Renal pelvis (tissue), 4 donors: ENCODE data around the gene BAHCC1. TPM values are rescaled to one million over a fixed set of nuclear protein-coding genes. Genes with fewer than 3 reads are reported as not detected.
A peak's percentile ranks its signal among the peaks of the same experiment; 100 is the strongest.

ENCODE experiments used
- DNase-seq: peaks from one replicate; pipeline ENCODE4 v3.0.0-alpha.2; 2013
- polyA plus RNA-seq, 3 donors: library from polyadenylated mRNA; unstranded; fragments of 120-200 nt; gene quantifications; one replicate each; pipeline ENCODE4 v1.2.1, GENCODE V29; 2013; ENCODE audit not compliant: insufficient read length in 3 of 3

BAHCC1 gene
- polyA plus RNA-seq, 3 donors = 21.2 to 33.0 (median 24.5) TPM

DNA sequence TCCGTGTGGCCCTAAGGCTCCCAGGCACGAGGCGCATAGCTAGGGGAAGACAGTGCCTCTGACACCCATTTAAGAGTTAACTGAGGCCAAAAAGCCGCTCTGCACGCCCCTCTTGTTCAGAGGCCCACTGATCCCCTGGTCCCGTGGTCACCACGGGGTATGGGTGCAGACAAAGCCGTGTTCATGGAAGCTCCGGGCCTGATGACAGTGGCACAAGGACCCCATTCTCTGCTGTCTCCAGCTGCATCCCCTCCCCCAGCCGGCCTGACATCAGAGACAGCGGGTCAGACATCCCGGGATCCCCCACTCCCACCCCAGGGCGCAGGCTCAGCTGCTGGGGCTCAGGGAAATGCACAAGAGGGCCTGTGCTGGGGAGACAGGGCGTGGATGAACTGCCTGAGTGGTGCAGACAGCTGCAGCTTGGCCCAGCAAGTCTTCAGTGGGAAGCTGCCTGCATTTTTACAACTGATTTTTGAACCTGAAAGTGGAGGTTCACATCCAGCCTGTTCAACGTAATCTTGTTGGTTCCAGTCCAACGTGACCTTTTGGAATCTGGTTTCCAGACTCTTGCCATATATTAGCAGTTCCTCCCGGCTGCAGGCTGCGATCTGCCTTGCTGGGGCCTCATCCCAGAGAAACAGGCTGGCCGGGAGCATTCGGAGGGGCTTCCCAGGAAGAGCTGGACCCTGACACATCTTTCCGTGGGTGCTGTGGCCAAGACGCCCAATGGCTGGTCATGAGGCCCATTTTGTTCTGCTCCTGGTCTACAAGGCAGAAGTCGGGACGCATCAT lies 9.7 kb upstream of the BAHCC1 start:
- DNase-seq = no peak

DNA sequence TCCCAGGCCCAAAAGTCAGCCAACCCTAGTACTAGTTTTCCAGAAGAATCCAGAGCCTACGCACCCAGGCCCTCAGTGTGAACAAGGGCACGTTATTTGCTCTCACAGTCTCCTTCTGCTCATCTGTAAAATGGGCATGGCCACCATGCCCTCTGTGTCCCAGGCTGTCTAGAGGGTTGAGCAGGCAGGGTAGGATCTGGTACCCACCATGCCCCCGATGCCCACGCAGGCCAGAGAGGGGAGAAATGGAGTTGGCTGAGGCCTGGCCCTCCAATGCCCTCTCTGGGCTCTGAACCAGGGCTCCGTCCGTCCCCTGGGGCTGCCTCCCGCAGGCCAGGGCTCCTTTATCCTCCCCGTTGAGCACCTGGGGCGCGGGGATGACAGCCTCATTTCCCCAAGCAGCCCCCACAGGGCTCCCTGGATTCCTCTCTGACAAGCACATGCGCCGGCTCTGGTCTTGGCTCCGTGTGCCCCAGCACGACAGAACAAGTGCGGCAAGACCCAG lies 9.1 kb upstream of the BAHCC1 start:
- no peak for DNase-seq

GRCh38 chr17:81386646-81387099 lies 8.6 kb upstream of the BAHCC1 start:
- DNase-seq = no peak

DNA sequence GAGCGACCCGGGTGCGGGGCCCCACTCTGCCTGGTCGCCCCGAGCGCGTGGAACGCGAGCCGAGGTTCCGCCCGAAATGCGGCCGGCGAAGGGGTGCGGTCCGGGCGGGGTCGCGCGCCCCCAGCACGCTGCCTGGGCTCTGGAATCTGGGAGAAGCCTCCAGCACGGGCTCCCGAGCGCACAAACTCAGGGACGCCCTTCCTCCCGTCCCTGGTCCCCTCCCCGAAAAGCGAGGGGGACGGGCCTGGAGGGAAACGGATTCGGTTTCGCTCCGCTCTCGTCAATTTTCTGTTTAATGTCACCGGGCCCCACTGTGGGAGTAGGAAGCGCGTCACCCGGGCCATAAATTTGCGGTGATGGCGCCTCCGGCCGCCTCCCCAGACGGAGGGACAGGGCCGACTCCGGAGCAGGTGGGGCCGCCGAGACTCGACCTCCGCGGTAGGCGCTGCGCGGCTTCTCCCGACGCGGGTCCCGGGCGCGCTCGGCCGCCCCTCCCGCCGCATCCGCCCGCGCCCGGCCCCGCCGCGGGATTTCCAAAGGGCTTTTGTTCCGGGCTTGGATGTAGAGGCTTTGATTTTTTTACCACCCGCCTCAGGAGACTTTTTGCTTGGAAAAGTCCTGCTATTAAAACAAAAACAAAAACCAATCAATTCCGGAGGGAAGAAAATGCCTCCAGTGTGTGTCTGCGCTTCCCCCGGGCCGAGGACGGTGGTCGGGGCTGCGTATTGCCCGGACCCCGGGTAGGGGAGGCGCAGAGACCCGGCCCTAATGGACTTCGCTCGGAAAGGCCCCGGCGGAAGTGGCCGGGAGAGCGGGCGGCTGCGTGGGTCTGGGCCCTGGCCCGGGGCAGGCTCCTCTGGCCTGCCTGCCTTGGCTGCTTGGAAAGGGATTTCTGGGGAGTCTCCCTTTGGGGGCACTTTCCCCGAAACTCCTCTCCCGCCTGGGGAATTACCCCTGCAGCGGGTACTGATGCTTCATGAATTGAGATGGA lies 7.9 kb upstream of the BAHCC1 start:
- DNase-seq = peak; percentile 94

GRCh38 chr17:81388091-81388611 lies 7.1 kb upstream of the BAHCC1 start:
- no peak for DNase-seq

- DNase-seq = no peak
These were observed 6.5 kb upstream of the BAHCC1 start for GRCh38 chr17:81388612-81389367.

DNA sequence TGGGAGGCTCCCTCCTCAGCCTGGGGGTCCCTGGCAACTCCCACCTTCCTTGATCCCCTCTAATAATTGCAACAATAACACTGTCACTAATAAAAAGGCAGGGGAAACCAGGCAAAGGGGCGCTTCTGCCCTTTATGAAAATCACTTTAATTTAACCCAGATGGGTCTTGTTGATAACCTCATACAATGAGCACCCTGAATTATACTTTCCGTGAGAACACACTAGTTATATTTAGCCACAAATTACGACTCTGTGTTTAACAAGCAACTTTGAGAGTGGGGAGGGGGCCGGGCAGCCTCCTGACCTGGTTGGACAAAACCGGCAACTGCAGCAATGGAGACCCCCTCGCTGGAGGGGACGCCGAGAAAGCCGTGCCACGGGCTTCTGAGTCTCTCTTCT lies 5.7 kb upstream of the BAHCC1 start:
- DNase-seq = no peak

DNA sequence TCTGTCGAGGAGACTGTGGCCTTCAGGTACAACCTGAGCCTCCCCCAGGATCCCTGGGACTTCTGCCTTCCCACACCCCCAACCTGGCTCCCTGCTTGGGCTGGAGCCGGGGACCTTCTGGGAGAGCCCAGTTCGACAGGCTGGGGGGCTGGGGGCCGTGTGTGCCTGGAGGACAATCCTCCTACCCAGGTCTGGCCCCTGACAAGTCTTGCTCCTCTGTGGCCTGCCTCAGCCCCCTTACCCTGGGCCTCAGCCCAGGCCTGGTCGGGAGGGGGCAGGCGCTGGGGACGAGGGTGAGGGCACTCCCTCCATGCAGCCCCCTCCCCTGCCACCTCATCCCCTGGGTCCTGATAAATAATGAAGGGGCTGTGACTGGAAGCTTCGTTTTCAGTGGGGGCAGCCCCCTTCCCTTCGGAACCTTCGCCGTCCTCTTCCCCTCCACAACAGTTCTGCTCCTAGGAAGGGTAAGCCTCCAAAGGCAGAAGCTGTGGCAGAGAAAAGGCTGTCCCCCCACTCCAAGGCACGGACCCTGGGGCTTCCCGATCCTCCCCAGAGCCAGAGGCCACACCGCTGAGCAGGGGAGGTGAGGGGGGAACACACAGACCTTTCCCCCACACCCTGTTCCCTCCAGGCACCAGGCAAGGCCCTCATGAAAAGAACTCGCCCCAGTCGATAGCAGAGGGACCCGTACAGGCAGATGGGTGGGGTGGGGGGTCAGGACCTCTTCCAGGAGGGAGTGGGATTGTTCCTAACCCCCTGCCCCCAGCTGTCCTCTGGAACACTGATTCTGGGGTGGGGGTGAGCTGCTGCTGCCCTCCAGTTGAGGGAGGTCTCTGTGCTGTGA lies 5.0 kb upstream of the BAHCC1 start:
- no peak for DNase-seq

- DNase-seq = no peak
These were observed 4.4 kb upstream of the BAHCC1 start for GRCh38 chr17:81390873-81391255.

DNA sequence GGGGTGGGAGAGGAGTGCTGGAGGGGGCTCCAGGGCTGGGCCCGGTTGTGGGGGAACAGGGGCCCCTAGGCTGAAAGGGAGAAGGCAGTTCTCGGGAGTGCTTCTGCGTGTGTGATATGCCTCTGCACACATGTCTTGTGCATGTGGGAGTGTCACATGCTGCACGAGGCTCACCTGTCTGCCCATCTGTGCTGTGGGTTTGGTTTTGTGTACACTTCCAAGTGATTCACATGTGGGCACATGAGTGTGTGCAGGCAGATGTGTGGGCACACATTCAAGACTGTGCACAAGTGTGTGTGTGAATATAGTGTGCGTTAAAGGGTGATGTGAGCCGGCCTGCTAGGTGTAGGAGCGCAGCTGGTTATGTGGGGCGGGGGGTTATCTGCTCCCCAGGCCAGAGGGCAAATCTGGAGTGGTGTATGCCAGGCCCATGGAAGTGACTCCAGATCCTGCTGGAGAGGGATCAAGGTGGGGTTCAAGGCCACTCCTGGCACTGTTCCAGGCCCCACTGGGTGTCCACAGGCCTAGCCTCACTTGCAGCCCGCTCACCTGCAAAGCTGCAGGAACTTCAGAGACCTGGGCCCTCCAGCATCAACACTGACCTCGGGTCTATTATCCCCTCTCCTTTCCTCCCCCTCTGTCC lies 3.8 kb upstream of the BAHCC1 start:
- DNase-seq = no peak

DNA sequence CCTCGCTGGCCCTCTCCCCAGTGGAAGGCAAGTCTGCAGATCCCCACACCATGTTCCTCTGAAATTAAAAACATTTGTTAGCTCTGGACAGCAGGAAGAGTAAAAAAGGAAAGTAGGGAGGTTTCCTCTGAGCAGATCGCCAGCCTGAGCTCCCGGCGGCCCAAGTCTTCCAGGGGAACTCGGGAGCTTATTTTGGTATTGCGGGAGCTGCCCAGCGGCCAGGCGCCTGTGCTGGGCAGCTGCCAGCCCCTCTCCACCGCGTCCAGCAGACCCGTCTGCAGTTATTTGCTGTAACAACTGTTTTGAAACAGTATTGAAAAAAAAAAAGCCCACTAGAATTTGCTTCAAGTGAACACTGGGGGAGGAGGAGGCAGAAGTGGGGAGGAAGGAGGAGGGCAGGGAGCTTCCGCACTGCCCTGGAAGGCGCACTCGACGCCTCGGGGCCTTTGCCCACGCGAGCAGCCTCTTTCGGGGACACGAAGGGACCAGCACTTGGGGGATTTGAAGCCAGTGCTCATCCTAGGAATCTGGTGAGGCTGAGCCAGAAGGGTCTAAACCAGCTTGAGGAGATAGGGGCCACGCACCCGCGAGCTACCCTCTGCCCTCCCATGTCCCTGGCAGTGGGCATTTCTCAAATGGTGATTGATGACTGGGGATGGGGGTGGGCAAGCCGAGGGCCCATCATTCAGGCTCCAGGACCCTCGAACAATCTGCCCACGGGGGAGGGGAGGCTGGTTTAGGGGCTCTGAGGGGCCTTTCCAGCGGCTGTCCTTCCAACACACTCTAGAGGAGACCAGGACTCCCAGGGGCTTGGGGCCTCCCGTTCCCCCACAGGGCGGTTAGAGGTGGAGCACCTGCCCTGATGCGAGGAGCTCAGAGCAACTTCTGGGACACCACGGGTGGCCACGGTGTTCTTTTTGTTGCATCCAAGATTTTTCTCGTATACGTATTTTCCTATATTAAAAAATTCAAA lies 3.0 kb upstream of the BAHCC1 start:
- DNase-seq = no peak

- DNase-seq = no peak
These were observed 2.2 kb upstream of the BAHCC1 start for GRCh38 chr17:81392909-81393654.

- peak; percentile 100 for DNase-seq
These were observed 1.4 kb upstream of the BAHCC1 start for GRCh38 chr17:81393684-81394376.

DNA sequence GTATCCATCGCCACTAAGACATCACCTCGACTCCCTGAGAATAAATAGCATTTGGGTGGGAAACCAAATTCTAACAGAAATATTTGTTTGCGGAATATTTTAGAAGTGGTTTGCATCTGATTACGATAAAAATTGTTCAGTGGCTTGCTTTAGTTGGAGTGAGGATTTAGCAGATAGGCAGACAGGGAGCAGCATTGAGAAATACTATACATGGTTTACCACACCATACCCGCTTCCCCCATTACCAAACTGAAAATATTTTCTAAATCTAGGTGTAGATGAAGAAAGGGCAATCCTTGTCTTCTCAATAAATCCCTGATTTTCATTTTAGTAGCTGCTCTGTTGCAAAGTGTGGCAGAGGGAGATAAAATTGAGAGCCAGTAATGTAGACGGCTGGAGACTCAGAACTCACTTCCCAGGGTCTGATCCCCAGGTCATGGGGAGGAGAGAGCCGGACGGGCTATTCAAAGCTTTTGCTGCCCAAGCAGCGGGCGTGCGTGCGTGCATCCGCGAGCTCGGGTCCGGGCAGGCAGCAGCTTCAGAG lies 808 bp upstream of the BAHCC1 start:
- no peak for DNase-seq

- no peak for DNase-seq
These were observed 482 bp downstream of the BAHCC1 start for GRCh38 chr17:81395600-81396277.

DNA sequence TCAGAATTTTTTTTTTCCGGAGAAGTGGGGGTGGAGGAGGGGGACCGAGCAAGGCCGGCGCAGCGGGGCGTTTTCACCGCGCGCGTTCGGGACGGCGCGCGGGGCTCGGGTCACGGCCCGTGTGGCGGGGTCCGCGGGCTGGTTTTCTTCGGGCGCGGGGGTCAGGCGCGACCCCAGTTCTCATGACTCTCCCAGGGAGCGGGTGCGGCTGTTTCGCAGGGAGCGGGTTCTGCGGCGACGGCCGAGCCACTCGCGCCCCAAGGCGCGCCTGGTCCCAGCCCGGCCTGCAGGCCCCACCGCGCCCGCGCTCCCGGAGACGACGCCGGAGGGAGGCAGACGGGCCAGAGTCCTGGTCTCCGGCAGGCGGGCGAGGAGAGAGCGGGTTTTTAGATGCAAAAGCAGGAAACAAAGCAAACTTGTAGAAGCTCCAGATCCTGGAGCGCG lies 1.0 kb downstream of the BAHCC1 start:
- DNase-seq = no peak
